OCI-LY7 (cell line): Measurements from ENCODE around the gene AGBL3.

Experiments used
- CTCF ChIP-seq: fragments of 200-600 bp; sonication (generic); conservative IDR thresholded peaks from 2 replicates; pipeline ENCODE4 v1.5.1; 2014; ENCODE audit warnings: mild to moderate bottlenecking, antibody characterized with exemption, low read length, moderate library complexity, mixed read lengths
- EZH2phosphoT487 ChIP-seq: fragments of 200-600 bp; sonication (generic); IDR thresholded peaks from 2 replicates; pipeline ENCODE4 v1.6.1; 2018; ENCODE audit warnings: low read depth, borderline replicate concordance, mild to moderate bottlenecking, mixed run types, antibody characterized with exemption, low read length, moderate library complexity, mixed read lengths

GRCh38 chr7:134966691-134967090 is 19.6 kb upstream of the AGBL3 start:
- no peak for TF ChIP-seq CTCF
- no peak for TF ChIP-seq EZH2phosphoT487
